GM18502 (cell line): Measurements from ENCODE around the gene UBQLN4.
A peak's percentile ranks its signal among the peaks of the same experiment; 100 is the strongest.
"Not testable (repeated sequence)": the region's sequence is repeated elsewhere in the genome, so short reads cannot be mapped to it uniquely, and the experiment has no call there.

ENCODE experiments used
- ATAC-seq: cut with Tn5 transposase; IDR thresholded peaks from one replicate; pipeline ENCODE4 v1.9.1; 2021; ENCODE audit warnings: mild to moderate bottlenecking; ENCODE audit not compliant: unreplicated experiment, poor library complexity

UBQLN4 gene

GRCh38 chr1:156064615-156065014 is 11.0 kb upstream of the UBQLN4 start:
- no peak for ATAC-seq

- no peak for ATAC-seq
Measured at GRCh38 chr1:156063997-156064285, 10.3 kb upstream of the UBQLN4 start.

- ATAC-seq = no peak
Measured at GRCh38 chr1:156062189-156062588, 8.6 kb upstream of the UBQLN4 start.

GRCh38 chr1:156060937-156061636 is 7.5 kb upstream of the UBQLN4 start, which contains the start of gene RAB25:
Gene RAB25 (plus strand): TSS chr1:156061160. CDS start chr1:156061401, 241 bp downstream.
- no peak for ATAC-seq

- ATAC-seq = no peak
Measured at GRCh38 chr1:156056326-156056849, 2.8 kb upstream of the UBQLN4 start.

GRCh38 chr1:156055281-156056048 is 1.9 kb upstream of the UBQLN4 start:
- no peak for ATAC-seq

- peak; percentile 69 for ATAC-seq
Measured at GRCh38 chr1:156054500-156055280, 1.1 kb upstream of the UBQLN4 start, which contains the start of gene LAMTOR2. Gene LAMTOR2 (plus strand): TSS chr1:156054782. CDS start chr1:156054890, 108 bp downstream.

GRCh38 chr1:156052862-156053767 is 483 bp downstream of the UBQLN4 start:
- ATAC-seq = peak; percentile 15

GRCh38 chr1:156051011-156051725 is 2.4 kb downstream of the UBQLN4 start:
- no peak for ATAC-seq

GRCh38 chr1:156050376-156050775 is 3.2 kb downstream of the UBQLN4 start:
- ATAC-seq = no peak

GRCh38 chr1:156048663-156049258 is 4.8 kb downstream of the UBQLN4 start:
- no peak for ATAC-seq

GRCh38 chr1:156045076-156045475 is 8.5 kb downstream of the UBQLN4 start:
- no peak for ATAC-seq

- no peak for ATAC-seq
Measured at GRCh38 chr1:156042828-156043227, 10.8 kb downstream of the UBQLN4 start.

GRCh38 chr1:156034991-156035390 is 18.6 kb downstream of the UBQLN4 start:
- not testable (repeated sequence) for ATAC-seq

GRCh38 chr1:156033011-156033410 is 20.6 kb downstream of the UBQLN4 start:
- ATAC-seq = no peak

GRCh38 chr1:156026588-156026987 is 27.0 kb downstream of the UBQLN4 start:
- no peak for ATAC-seq

GRCh38 chr1:156025876-156026275 is 27.7 kb downstream of the UBQLN4 start:
- ATAC-seq = no peak

- ATAC-seq = no peak
Measured at GRCh38 chr1:156024801-156025200, 28.8 kb downstream of the UBQLN4 start.

- no peak for ATAC-seq
Measured at GRCh38 chr1:156021954-156022353, 31.6 kb downstream of the UBQLN4 start.
